Gastrocnemius medialis (tissue), 4 donors: ENCODE measurements around the gene MED17. TPM values are rescaled to one million over a fixed set of nuclear protein-coding genes. Genes with fewer than 3 reads are reported as not detected.

Source experiments
- ATAC-seq, 2 donors: fragments of 150-250 bp; one replicate each; pipeline ENCODE4 v1.9.1; 2016
- DNase-seq, 2 donors: peaks; one replicate each; pipeline ENCODE4 v3.0.0-alpha.2; 2019
- H3K27ac ChIP-seq, 4 donors: fragments of 200-600 bp; sonication (generic); 1 replicate in 1 of 4; 2 replicates in 3 of 4; pipeline ENCODE4 v1.5.1; 2016 to 2018; ENCODE audit warnings: mild to moderate bottlenecking in 2 of 4, moderate library complexity in 1 of 4
- H3K27me3 ChIP-seq, 3 donors: fragments of 200-600 bp; sonication (generic) in 2 of 3; 1 replicate in 1 of 3; 2 replicates in 2 of 3; pipeline versions ENCODE4 v1.5.1 to v1.6.0; 2016 to 2019; ENCODE audit warnings: mild to moderate bottlenecking in 1 of 3, moderate library complexity in 1 of 3
- H3K36me3 ChIP-seq, 2 donors: fragments of 200-600 bp; sonication (generic) in 1 of 2; one replicate each; pipeline ENCODE4 v1.5.1; 2017 to 2018
- H3K4me1 ChIP-seq, 2 donors: fragments of 200-600 bp; sonication (generic) in 1 of 2; one replicate each; pipeline ENCODE4 v1.5.1; 2016 to 2017; ENCODE audit warnings: mild to moderate bottlenecking in 2 of 2
- H3K4me3 ChIP-seq, 4 donors: fragments of 200-600 bp; sonication (generic) in 3 of 4; 1 replicate in 1 of 4; 2 replicates in 3 of 4; pipeline ENCODE4 v1.5.1; 2016 to 2019; ENCODE audit warnings: mild to moderate bottlenecking in 2 of 4
- H3K9me3 ChIP-seq, 3 donors: fragments of 200-600 bp; sonication (generic) in 2 of 3; 1 replicate in 1 of 3; 2 replicates in 2 of 3; pipeline ENCODE4 v1.5.1; 2016 to 2019
- CTCF ChIP-seq, 5 experiments: fragments of 450-650 bp in 3 of 5; fragments of 200-600 bp in 2 of 5; sonication (generic) in 2 of 5; IDR thresholded peaks in 4 of 5; conservative IDR thresholded peaks in 1 of 5; 1 replicate in 4 of 5; 2 replicates in 1 of 5; pipeline ENCODE4 v1.5.1; 2016 to 2019; ENCODE audit warnings: antibody characterized with exemption in 5 of 5, mild to moderate bottlenecking in 3 of 5, moderate library complexity in 3 of 5
- POLR2A ChIP-seq, 2 donors: fragments of 450-650 bp; IDR thresholded peaks; one replicate each; pipeline ENCODE4 v1.6.1; 2017; ENCODE audit warnings: antibody characterized with exemption in 2 of 2, mild to moderate bottlenecking in 2 of 2, moderate library complexity in 2 of 2
- in situ Hi-C, 4 donors: fragments of 200-750 bp; cut with MboI; loops; one replicate each; pipeline versions ENCODE4 v1.15.0 to v1.8.0; 2017; ENCODE audit warnings: low sequenced_read_pairs in 4 of 4
- intact Hi-C: fragments of 100-400 bp; cut with DNase I; formaldehyde crosslinking; loops from one replicate; pipeline ENCODE4 v1.15.1; 2023; ENCODE audit warnings: low total_unique reads
- total RNA-seq, 4 donors: library from RNA; depleted of rRNA; stranded (reverse); fragments of >200 nt; gene quantifications; one replicate each; pipeline versions ENCODE4 v1.1.0 to v1.2.3, GENCODE V29; 2016

The MED17 gene
- total RNA-seq, 4 donors from 2014 or later, result 12.3 to 14.0 (median 13.4) TPM

- in situ Hi-C loops, result no loop called here
- intact Hi-C loops, result no loop called here
- Histone ChIP-seq H3K4me1 (no peaks in the 10 kb centered on the region), H3K9me3 (no peaks in the 10 kb centered on the region), H3K27ac (no peak overlapping the region), H3K4me3 (no peak overlapping the region), H3K36me3 (peaks cover 3 to 45% of the 10 kb centered on the region in 2 donors), H3K27me3 (no peaks in the 10 kb centered on the region)
- no peak for ATAC-seq
- DNase-seq, result no peak
- TF ChIP-seq POLR2A (IDR thresholded peaks at IDR 0.05), result no peak
- TF ChIP-seq CTCF (IDR thresholded peaks at IDR 0.05 in 4 of 5, conservative IDR thresholded peaks at IDR 0.05 in 1 of 5), result no peak
Measured at GRCh38 chr11:93814966-93815633, 31.0 kb downstream of the MED17 start.

- ATAC-seq (no peak), DNase-seq (no peak)
- in situ Hi-C loops (no loop called here), intact Hi-C loops (no loop called here)
- Histone ChIP-seq H3K9me3 (no peaks in the 10 kb centered on the region), H3K36me3 (peaks cover 0 to 19% of the 10 kb centered on the region in 2 donors), H3K4me1 (no peaks in the 10 kb centered on the region), H3K27ac (no peak overlapping the region), H3K4me3 (no peak overlapping the region), H3K27me3 (no peaks in the 10 kb centered on the region)
- TF ChIP-seq POLR2A (IDR thresholded peaks at IDR 0.05) (no peak), CTCF (IDR thresholded peaks at IDR 0.05 in 4 of 5, conservative IDR thresholded peaks at IDR 0.05 in 1 of 5) (no peak)
Measured at GRCh38 chr11:93817426-93818348, 33.6 kb downstream of the MED17 start.

- DNase-seq (no peak), ATAC-seq (no peak)
- no peak overlapping the region for H3K4me3 ChIP-seq
- H3K36me3 ChIP-seq, result no peaks in the 10 kb centered on the region
- H3K27me3 ChIP-seq, result no peaks in the 10 kb centered on the region
- H3K9me3 ChIP-seq, result no peaks in the 10 kb centered on the region
- TF ChIP-seq CTCF (IDR thresholded peaks at IDR 0.05 in 4 of 5, conservative IDR thresholded peaks at IDR 0.05 in 1 of 5) (no peak), POLR2A (IDR thresholded peaks at IDR 0.05) (no peak)
- no peaks in the 10 kb centered on the region for H3K4me1 ChIP-seq
- intact Hi-C loops, result no loop called here
- in situ Hi-C loops, result no loop called here
- H3K27ac ChIP-seq, result no peak overlapping the region
Measured at GRCh38 chr11:93819966-93820695, 36.0 kb downstream of the MED17 start.

DNA sequence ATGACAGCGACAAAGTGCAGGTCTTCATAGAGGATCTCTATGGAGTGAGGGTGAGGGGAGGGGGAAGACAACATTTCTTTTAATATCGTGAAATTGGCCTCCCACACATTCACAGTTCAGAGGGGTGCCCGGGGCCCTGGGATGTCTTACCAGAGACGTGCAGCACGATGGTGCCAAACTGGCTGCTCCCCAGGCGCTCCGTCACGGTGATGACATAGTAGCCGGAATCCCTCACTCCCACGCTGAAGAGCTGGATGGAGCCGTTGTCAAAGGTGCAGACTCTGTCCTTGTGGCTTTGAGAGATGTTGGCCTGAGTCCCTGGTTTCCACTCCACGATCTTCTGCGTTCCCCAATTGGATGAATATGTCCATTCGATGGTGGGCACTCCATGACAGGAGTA is 36.8 kb downstream of the MED17 start:
- H3K27me3 ChIP-seq, result no peaks in the 10 kb centered on the region
- intact Hi-C loops (no loop called here), in situ Hi-C loops (no loop called here)
- no peak overlapping the region for H3K4me3 ChIP-seq
- H3K27ac ChIP-seq, result no peak overlapping the region
- H3K4me1 ChIP-seq, result no peaks in the 10 kb centered on the region
- DNase-seq, result no peak
- no peaks in the 10 kb centered on the region for H3K9me3 ChIP-seq
- no peak for ATAC-seq
- no peak for TF ChIP-seq CTCF (IDR thresholded peaks at IDR 0.05 in 4 of 5, conservative IDR thresholded peaks at IDR 0.05 in 1 of 5)
- no peak for TF ChIP-seq POLR2A (IDR thresholded peaks at IDR 0.05)
- no peaks in the 10 kb centered on the region for H3K36me3 ChIP-seq
